Muscle of back (tissue), 10 donors: Measurements from ENCODE around the gene ZNF621. TPM values are rescaled to one million over a fixed set of nuclear protein-coding genes. Genes with fewer than 3 reads are reported as not detected.

Experiments used
- polyA plus RNA-seq, 10 donors: library from polyadenylated mRNA; unstranded; fragments of 120-200 nt; gene quantifications; one replicate each; pipeline ENCODE4 v1.2.1, GENCODE V29; 2013; ENCODE audit not compliant: insufficient read length in 10 of 10

ZNF621 gene
- polyA plus RNA-seq, 10 donors, result 10.7 to 17.0 (median 12.7) TPM

Other genes starting within 250 kb of the ZNF621 start
- gene EIF1B, start 215.3 kb upstream of the ZNF621 start, polyA plus RNA-seq, result 10 to 100 TPM; 55.6 to 76.1 (median 64.2) TPM
- gene ENTPD3, start 137.8 kb upstream of the ZNF621 start, polyA plus RNA-seq, result under 1 TPM; 0.18 to 0.90 (median 0.49) TPM
- 1,000 to 10,000 TPM; 2,533 to 2,974 (median 2,700) TPM for gene RPL14, start 67.6 kb upstream of the ZNF621 start, polyA plus RNA-seq
- gene ZNF619, start 47.8 kb upstream of the ZNF621 start, polyA plus RNA-seq, result 1 to 10 TPM; 2.9 to 4.4 (median 3.6) TPM
- gene ZNF620, start 18.9 kb upstream of the ZNF621 start, polyA plus RNA-seq, result 1 to 10 TPM; 1.9 to 3.4 (median 2.7) TPM